ENCODE results near the gene TRIM2. TPM values are rescaled to one million over a fixed set of nuclear protein-coding genes. Genes with fewer than 3 reads are reported as not detected.
A peak's percentile ranks its signal among the peaks of the same experiment; 100 is the strongest.

Gene TRIM2
- total RNA-seq, 1 donor from 2014 or later: 67.3 TPM

DNA sequence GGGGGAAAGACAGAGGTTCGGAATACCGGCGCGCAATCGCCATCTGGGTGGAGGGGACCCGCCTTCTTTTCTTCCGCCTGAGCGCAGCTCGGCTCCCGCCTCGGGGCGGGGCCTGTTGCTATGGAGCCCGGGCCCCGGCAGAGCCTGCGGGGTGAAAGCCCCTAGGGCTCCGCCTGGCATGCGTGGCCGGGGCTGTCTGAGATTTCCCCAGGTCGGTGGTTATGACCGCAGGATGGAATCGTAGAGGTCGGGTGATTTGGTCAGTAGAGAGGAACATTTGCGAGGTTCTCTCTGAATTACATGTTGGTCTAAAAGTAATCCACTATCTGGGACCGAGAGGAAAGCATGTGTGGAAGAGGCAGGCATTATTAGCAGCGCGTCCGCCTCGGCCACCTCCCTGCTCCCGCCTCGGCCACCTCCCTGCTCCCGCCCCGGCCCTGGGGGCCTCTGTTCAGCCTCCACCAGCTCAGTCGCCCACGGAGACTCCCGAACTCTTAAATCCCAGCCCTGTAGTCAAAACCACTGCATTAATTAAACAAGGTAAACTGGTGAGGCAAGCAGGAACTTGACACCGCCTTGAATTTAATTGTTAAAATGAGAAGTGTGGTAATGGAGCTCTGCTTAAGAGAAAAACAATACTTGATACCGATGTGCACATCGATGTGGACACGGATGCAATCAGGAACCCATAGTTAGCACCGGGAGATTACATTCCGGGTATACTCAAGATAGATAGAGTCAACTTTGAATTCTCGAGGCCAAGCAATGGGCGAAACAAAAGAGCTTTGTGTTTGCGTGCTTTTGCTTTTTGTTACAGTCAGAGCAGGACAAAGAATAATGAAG lies 45.2 kb downstream of the TRIM2 start:
- peak; percentile 70 for DNase-seq

DNA sequence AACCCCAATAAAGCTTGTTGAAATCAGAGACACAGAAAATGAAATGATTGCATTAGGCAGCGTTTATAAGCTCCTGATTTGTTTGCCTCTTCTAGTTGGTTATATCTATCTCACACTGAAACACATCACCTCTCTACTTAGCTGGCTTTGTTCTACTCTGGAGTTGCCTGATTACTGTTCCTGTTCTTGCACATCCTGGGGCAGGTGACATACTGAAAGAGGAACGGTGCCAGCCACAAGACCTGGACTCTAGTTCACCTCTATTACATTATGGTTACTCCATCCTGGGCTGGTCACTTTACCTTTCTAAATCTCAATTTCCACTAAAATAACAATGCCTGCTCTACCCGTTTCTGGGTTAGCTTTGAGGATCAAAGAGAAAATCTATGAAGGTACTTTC lies 47.9 kb downstream of the TRIM2 start:
- DNase-seq: no peak

DNA sequence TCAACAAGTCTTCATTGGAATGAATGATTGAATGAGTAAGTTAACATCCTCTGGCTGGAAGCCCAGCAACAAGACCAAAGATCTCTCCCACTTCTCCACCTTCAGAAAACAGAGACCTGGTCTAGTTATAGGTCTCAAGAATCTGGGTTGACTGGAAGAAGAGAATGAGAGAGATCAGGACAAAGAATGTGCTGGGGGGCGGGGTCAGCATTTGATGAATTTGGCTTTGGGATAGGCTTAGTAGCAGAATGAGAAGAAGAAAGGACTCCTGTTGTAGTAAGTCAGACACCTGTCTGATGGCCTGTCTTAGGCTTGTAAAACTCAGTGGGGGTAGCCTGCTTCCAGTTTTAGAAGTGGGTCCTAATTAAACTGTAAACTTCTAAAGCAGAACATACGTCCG lies 51.0 kb downstream of the TRIM2 start:
- no peak for DNase-seq

DNA sequence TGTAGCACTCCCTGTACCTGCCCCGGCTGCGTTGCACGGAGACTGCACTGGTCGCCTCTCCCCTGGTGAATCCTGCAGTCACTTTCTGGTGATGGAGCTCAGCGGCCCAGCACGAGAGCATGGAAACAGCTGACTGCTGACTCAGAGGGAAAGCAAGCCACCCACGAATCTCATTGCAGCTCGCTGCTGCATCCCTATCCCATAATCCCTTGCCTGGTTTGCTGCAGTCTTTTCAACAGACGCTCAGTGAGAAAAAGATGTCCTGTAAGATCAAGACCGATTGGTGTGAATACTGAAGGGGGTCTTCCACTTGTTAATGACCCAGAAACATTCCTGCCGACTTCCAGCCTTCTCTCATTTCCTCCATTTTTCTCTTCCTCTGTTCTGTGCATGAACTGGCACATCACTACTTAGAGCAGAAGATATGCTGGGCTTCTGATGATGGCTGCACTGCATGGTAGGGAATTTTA lies 52.9 kb downstream of the TRIM2 start:
- peak; percentile 36 for DNase-seq

DNA sequence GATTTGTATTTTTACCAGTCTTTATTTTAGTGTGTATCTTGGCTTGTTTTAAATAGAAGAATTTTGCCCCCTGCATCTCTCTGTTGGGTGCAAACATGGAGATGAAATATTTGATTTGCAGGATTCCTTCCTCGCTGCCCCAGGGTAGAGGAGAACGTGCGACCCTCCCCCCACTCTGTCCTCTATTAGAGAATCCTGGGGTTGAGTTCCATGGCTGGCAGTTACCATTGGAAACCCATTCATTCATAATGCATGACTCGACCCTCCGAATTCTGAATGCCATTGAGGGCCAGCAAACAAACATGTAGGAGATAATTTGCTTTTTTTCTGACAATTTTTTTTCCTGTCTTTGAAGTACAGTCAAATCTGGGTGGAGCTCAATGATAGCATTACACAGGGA lies 53.7 kb downstream of the TRIM2 start:
- no peak for DNase-seq

DNA sequence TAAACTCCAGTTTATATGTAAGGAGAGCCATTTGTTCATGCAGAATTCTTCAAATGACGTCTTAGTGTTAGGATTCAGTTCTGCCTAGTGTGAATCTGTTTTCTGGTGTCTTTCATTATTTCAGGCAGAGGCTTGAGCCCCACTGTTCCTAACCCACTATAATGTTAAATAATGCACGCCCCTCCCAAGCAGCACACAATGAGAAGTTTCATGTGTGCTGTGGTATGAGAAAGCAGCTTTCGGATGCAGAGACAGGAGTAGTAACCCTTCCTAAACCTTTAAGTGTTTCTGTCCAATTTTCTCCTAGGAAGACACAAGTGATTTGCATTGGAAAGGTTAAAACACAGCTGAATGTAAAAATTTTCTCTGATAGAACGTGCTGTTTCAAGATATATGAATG lies 54.5 kb downstream of the TRIM2 start:
- no peak for DNase-seq

DNA sequence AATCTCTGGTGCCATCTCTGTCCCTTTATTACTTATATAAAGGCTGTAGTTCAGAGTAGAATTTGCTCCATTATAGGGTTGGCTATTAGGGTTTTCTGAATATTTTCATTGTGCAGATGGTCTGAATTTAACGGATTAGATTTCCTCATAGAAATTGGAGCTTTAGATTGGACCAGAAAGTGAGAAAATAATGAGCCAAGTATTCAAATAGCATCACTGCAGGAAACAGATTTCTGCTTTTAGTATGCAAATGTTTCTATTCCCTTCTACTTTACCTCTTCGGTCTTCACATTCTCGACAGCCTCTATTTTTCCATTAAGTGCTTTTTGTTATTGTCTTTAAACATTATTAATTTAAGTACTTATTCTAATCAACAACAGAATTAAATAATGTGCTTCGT lies 55.4 kb downstream of the TRIM2 start:
- peak; percentile 69 for DNase-seq

DNA sequence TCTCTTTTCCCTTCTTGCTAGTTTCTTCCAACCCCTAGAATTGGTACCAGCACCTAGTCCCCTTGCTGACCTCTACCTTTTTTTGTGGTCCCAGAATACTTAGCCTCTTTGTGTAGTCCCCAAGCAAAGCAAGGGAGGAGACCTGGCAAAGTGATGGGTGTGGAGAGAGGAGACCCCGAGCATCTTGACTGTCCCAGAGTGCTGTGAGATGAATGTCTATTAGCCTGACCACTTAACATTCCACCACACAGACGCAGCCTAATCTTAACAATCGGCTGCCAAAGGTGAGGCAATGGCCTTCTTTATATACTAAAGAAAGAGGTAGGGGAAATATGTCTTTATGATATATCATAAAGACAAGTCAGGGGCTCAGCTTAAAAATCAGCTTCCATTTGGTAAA lies 55.9 kb downstream of the TRIM2 start:
- peak; percentile 52 for DNase-seq

DNA sequence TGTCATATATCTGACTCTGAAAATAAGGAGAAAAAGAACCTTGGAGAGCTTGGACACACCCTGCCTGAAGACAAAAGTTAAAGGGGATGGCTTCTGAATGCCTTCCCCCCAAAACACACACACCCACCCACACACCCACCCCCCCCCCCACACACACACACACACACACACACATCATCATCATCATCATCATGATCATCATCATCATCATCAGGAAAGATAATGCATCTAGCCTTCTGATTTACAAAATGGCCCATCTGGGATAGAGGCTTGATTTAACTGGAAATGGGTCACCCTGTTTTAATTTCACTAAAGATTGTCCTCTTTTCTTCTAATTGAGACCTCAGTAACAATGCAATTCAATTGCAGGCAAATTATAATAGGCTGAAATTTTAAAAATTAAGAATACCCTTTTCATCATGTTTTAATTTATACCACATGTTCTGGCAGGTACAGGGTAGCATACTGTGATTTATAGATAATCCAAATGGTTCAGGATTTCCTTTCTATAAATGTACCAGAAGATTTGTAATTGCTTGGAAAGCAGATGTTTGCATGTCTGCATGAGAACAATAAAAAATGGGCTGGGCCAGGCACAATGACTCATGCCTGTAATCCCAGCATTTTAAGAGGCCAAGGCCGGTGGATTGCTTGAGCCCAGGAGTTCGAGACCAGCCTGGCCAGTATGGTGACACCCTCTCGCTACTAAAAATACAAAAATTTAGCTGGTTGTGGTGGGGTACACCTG lies 56.5 kb downstream of the TRIM2 start:
- peak; percentile 82 for DNase-seq

DNA sequence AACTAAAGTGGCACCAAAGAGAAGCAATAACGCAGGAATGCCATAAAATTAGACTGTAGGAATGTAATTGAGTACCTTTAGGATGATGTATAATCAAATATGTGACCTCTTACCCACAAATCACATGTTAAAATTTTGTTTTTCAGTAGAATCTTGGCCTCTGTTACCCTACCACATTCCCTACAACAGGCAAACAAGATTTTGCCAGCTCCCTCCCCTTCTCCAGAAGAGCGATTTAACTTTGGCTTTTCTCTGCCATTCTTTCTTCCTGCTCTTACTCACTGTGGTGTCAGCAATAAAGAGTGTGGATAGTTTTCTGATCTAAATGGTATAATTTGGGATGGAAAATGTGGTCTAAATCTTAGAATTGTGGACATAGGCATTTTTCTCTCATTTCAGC lies 57.2 kb downstream of the TRIM2 start:
- no peak for DNase-seq

DNA sequence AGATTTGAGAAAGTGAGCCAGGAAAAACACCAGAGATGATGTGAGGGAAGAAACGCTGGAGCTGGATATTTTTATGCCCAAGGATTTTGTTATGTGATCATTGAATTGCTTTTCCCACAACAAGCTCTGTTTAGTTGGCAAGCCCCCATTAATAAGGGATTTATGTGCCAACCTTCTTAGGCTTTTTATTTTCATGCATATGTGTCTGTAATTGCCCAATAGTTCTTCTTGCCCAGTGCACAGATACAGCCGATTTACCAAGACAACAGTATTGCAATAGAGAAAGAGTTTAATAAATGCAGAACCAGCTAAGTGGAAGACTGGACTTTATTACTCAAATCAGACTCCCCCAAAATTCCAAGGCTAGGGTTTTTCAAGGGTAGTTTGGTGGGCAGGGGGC lies 57.7 kb downstream of the TRIM2 start:
- no peak for DNase-seq

DNA sequence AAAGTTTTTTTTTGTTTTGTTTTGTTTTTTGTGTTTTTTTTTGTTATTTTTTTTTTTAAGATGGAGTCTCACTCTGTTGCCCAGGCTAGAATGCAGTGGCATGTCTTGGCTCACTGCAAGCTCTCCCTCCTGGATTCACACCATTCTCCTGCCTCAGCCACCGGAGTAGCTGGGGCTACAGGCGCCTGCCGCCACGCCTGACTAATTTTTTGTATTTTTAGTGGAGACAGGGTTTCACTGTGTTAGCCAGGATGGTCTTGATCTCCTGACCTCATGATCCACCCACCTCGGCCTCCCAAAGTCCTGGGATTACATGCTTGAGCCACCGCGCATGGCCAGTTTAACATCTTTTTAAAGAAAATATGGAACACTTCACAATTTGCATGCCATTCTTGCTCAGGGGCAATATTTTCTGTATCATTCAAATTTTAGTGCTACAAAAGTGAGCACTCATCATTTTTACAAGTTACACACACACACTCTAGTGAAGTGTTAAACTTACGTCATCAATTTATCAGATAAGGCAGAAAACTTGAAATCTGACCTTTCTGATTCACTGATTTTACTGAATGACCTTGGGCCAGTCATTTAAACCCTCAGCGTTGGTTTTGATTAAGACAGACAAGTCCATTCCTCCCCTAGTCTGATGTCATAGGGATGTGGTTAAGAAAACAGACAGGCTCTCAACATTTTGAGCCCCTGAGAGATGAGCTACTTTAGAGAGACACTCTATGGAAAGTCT lies 61.2 kb downstream of the TRIM2 start:
- no peak for DNase-seq

DNA sequence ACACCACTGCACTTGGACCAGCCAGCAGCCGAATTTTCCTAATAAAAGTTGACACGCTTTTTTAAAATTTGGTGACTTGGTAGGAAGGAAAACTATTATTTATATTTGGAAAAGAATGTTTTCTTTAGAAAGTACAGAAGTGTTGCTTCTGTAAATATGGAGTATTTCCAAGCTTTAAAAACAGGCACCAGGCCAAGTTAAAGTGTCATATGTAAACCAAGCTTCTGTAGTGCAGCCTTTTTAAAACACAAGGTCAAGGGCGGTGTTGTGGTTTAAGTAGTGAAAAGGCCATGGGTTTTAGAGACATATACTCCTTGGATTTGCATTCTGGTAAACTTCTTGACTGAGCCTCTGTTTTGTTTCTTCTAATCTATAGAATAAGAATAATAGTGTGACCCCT lies 62.7 kb downstream of the TRIM2 start:
- DNase-seq: no peak

DNA sequence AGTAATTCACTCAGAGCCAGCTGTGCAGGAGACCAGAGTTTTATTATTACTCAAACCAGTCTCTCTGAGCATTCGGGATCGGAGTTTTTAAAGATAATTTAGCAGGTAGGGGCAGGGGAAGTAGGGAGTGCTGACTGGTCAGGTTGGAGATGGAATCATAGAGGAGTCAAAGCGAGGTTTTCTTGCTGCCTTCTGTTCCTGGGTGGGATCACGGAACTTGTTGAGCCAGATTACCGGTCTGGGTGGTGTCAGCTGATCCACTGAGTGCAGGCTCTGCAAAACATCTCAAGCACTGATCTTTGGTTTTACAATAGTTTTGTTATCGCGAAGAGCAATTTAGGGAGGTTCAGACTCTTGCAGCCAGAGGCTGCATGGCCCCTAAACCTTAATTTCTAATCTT lies 63.6 kb downstream of the TRIM2 start:
- DNase-seq: no peak

DNA sequence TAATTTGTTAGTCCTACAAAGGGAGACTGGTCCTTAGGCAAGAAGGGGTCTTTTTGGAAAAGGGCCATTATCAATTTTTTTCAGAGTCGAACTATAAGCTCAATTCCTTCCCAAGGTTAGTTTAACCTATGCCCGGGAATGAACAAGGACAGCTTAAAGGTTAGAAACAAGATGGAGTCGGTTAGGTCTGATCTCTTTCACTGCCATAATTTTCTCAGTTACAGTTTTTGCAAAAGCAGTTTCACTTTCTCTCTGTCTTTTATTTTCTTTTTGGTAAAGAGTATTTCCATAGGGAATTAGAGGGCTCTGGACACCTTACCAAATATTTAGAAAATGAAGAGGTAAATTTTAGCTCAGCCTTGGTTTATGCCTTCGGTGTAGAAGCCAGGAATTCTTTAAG lies 64.1 kb downstream of the TRIM2 start:
- DNase-seq: no peak

DNA sequence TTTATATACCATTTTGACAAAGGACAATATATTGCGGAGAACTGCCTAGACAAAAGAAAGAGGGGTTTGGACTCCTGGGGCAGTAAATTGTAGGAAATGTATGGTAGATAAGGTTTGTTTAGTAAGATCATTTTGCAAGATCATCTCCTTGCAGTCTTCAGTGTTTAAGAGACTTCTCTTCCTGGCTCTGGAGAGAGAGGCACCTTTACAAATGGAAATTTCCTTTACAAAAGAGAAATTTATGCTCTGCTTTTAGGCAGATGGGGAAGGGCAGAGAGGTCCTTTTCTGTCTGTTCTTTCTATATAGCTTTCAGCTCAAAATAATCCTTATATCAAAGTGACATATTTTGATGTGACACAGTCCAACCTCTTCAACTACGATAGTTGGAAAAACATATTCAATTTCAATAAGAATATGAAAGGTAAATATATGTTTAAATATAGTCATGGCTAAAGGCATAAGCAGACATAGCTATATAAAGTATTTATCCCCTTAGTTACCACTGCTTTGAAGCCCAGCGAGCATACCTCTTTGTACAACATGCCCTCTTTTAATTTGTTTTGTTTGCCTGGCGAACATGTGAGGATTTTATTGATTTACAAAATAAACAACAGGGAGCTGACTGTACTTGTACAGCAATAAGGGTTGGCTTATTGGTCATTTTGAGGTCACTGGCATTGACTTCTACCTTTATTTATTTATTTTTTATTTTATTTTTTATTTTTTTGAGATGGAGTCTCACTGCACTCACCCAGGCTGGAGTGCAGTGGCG lies 65.2 kb downstream of the TRIM2 start:
- DNase-seq: no peak

DNA sequence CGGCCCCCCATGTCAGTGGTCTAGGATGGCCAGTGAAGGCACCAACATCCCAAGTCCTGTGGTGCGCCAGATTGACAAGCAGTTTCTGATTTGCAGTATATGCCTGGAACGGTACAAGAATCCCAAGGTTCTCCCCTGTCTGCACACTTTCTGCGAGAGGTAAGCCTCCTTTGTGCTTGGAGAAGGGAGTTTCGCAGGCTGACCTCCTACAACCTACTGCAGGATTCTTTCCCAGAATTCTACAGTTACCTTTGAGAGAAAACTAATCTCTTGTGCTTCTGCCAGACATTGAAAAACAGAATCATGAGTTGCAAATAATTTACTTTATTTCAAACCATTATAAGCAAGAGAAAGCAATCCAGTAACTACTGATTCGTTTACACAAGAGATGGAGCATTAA lies 66.1 kb downstream of the TRIM2 start:
- no peak for DNase-seq

DNA sequence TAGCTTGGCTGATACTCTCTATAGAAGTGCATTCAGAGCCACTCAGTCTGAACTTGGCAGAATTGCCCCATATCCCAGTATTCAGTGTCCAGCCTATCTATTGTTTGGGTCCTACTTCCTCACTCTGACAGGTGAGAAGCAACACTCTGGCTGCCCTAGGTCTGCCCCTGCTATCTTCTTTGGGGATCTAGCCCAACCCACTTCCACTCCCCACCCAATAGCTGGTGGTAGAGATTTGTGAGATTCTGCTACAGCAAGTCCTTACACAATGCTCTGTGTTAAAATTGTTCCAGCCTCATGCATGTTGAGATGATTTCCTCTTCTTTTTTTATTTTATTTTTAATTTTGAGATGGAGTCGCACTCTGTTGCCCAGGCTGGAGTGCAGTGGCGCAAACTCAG lies 67.6 kb downstream of the TRIM2 start:
- DNase-seq: no peak

DNA sequence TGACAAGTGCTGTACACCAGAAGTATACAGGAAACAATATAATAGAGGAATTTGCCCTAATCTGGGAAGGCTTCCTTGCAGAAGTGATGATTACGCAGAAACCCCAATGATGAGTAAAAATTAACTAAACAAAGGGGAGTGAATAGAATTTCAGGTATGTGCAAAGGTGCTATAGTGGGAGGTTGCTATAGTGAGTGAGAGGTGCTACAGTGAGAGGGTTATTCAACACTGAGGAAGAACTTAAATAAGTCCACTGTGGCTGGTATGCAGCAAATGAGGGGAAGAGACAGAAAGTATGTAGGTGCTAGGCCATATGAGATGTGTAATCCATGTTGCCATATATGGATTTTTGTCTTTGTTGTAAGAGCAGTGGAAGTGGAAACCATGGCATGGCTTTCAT lies 69.5 kb downstream of the TRIM2 start:
- no peak for DNase-seq

DNA sequence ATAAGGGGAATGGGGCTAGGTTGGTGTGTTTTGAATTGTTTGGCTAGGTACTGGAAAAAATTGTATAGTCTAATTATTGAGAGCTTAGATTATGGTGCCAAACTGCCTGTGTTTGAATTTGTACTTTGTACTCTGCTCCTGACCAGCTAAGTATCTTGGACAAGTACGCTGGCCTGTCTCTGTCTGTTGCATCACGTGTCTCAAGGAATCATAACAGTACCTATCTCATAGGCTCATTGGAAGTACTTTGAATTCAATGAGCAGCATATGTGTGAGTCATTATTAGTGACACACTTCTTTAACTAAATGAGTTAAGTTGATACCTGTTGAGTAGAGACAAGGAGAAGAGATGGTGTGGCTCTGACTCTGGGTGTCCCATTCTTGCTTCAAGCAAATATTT lies 70.7 kb downstream of the TRIM2 start:
- no peak for DNase-seq

DNA sequence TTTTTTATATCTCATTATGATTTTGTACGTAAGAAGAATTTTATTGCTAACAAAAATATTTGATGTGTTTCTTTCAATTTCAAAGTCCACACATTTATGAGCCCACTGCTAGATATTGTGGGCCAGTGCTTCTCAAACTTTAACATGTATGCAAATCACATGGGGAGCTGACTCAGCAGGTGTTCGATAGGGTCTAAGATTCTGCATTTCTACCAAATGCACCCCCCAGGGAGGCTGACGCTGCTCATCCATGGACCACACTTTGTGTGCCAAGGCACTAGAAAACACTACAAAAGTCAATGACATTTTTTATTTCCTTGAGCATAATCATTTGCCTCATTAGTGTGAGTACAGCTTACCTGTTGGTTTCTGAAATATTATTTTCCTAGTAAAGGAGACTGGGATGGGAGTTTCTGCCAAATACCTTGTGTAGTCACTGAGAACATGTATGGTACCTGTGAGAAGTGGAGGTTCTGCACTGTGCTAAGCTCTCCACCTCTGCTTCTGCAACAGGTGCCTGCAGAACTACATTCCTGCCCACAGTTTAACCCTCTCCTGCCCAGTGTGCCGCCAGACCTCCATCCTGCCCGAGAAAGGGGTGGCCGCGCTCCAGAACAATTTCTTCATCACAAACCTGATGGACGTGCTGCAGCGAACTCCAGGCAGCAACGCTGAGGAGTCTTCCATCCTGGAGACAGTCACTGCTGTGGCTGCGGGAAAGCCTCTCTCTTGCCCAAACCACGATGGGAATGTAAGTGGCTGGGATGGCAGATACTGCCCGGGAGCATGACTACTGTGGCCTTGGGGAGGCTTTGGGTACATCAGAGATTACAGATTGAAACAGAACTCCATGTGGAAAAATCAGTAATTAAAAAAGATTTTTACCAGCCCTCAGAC lies 71.4 kb downstream of the TRIM2 start:
- no peak for DNase-seq

Data from skin of body (tissue), 2 donors.